Trophoblast cell (in vitro differentiated cells and primary cell): ENCODE measurements around the gene CENPM. TPM values are rescaled to one million over a fixed set of nuclear protein-coding genes. Genes with fewer than 3 reads are reported as not detected.

Experiments used
- DNase-seq, 2 donors: peaks; one replicate each; pipeline ENCODE4 v3.0.0-alpha.2; 2016
- H2AFZ ChIP-seq: 2 replicates; pipeline ENCODE4 v1.6.1; 2013; ENCODE audit warnings: low read length, moderate library complexity, mild to moderate bottlenecking; ENCODE audit not compliant: insufficient read depth, poor library complexity
- H2AK5ac ChIP-seq: 2 replicates; pipeline ENCODE4 v1.6.1; 2013; ENCODE audit warnings: mild to moderate bottlenecking, low read length
- H2BK120ac ChIP-seq: 2 replicates; pipeline ENCODE4 v1.6.1; 2013; ENCODE audit warnings: low read length, mild to moderate bottlenecking, moderate library complexity; ENCODE audit not compliant: insufficient read depth, poor library complexity
- H2BK12ac ChIP-seq: 2 replicates; pipeline ENCODE4 v1.6.1; 2013; ENCODE audit warnings: mild to moderate bottlenecking, low read length, moderate library complexity
- H2BK5ac ChIP-seq: 2 replicates; pipeline ENCODE4 v1.6.1; 2013; ENCODE audit warnings: low read length, low read depth, moderate library complexity, mild to moderate bottlenecking; ENCODE audit not compliant: poor library complexity
- H3K14ac ChIP-seq: 2 replicates; pipeline ENCODE4 v1.6.1; 2013; ENCODE audit warnings: mild to moderate bottlenecking, low read length
- H3K18ac ChIP-seq: 2 replicates; pipeline ENCODE4 v1.6.1; 2013; ENCODE audit warnings: mild to moderate bottlenecking, low read length
- H3K23ac ChIP-seq: 2 replicates; pipeline ENCODE4 v1.6.1; 2013; ENCODE audit warnings: low read length
- H3K27ac ChIP-seq: 2 replicates; pipeline ENCODE4 v1.5.1; 2013; ENCODE audit warnings: low read depth, mild to moderate bottlenecking, inconsistent platforms, low read length, moderate library complexity
- H3K27me3 ChIP-seq: 2 replicates; pipeline ENCODE4 v1.6.1; 2013; ENCODE audit warnings: inconsistent platforms, mild to moderate bottlenecking, low read length, moderate library complexity; ENCODE audit not compliant: insufficient read depth
- H3K36me3 ChIP-seq, 2 experiments: 1 replicate in 1 of 2; 2 replicates in 1 of 2; pipeline ENCODE4 v1.6.1; 2013; ENCODE audit warnings: low read length in 2 of 2, mild to moderate bottlenecking in 2 of 2, moderate library complexity in 1 of 2; ENCODE audit not compliant: insufficient read depth in 2 of 2, control insufficient read depth in 1 of 2
- H3K4ac ChIP-seq: 2 replicates; pipeline ENCODE4 v1.6.1; 2013; ENCODE audit warnings: low read depth, mild to moderate bottlenecking, low read length, moderate library complexity
- H3K4me1 ChIP-seq, 2 experiments: 1 replicate in 1 of 2; 2 replicates in 1 of 2; pipeline ENCODE4 v1.6.1; 2013; ENCODE audit warnings: low read length in 2 of 2, mild to moderate bottlenecking in 2 of 2, moderate library complexity in 1 of 2; ENCODE audit not compliant: insufficient read depth in 2 of 2, control insufficient read depth in 1 of 2
- H3K4me2 ChIP-seq: 2 replicates; pipeline ENCODE4 v1.6.1; 2013; ENCODE audit warnings: inconsistent platforms, mild to moderate bottlenecking, low read length, moderate library complexity
- H3K4me3 ChIP-seq: 2 replicates; pipeline ENCODE4 v1.5.1; 2013; ENCODE audit warnings: mild to moderate bottlenecking, low read depth, low read length, inconsistent platforms
- H3K79me1 ChIP-seq: one replicate; pipeline ENCODE4 v1.6.1; 2013; ENCODE audit warnings: low read length
- H3K79me2 ChIP-seq: 2 replicates; pipeline ENCODE4 v1.6.1; 2013; ENCODE audit warnings: low read length, mild to moderate bottlenecking; ENCODE audit not compliant: control insufficient read depth, insufficient read depth, poor library complexity
- H3K9ac ChIP-seq: 2 replicates; pipeline ENCODE4 v1.6.1; 2013; ENCODE audit warnings: mild to moderate bottlenecking, low read length
- H3K9me3 ChIP-seq: 2 replicates; pipeline ENCODE4 v1.6.1; 2013; ENCODE audit warnings: low read depth, mild to moderate bottlenecking, control low read depth, inconsistent platforms, low read length; ENCODE audit not compliant: insufficient read depth
- H4K12ac ChIP-seq: 2 replicates; pipeline ENCODE4 v1.6.1; 2013; ENCODE audit warnings: low read depth, mild to moderate bottlenecking, low read length, moderate library complexity
- H4K8ac ChIP-seq: 2 replicates; pipeline ENCODE4 v1.6.1; 2013; ENCODE audit warnings: low read depth, mild to moderate bottlenecking, low read length, moderate library complexity
- H4K91ac ChIP-seq: one replicate; pipeline ENCODE4 v1.6.1; 2013; ENCODE audit warnings: low read depth, mild to moderate bottlenecking, low read length, moderate library complexity
- WGBS: extraction: QIAGEN DNeasy Blood & Tissue Kit; methylation state at CpG from one replicate; pipeline ENCODE4 v1.1.7; 2013; ENCODE audit warnings: missing lambda C conversion rate; ENCODE audit not compliant: insufficient read length, insufficient coverage; ENCODE audit errors: extremely low coverage; 5-methylcytosine and 5-hydroxymethylcytosine counted together
- polyA plus RNA-seq: library from polyadenylated mRNA; stranded (reverse); fragments of 200-250 nt; gene quantifications from 2 replicates; pipeline ENCODE4 v1.2.3, GENCODE V29; 2013

The CENPM gene
- 17.4 and 17.7 TPM in 2 replicates for polyA plus RNA-seq

GRCh38 chr22:41946629-41947423 is at the start of gene CENPM:
TSS of gene CENPM (minus strand) at chr22:41947152. CDS start at chr22:41947076, 76 bp downstream.
- Histone ChIP-seq H3K14ac (peak within 1 kb of the TSS; percentile 69), H2AFZ (peak within 1 kb of the TSS; percentile 75), H4K8ac (peak within 1 kb of the TSS; percentile 41), H4K91ac (peak within 1 kb of the TSS; percentile 70), H3K27ac (peak within 1 kb of the TSS; percentile 23), H2BK120ac (no peak within 1 kb of the TSS), H3K27me3 (no peaks in the 10 kb centered on the region), H3K79me2 (no peaks in the 10 kb centered on the region), H3K9ac (peak within 1 kb of the TSS; percentile 70), H3K4me1 (peaks cover 8% of the 10 kb centered on the region in 2 experiments), H3K23ac (no peak within 1 kb of the TSS), H3K4ac (peak within 1 kb of the TSS; percentile 31), H2AK5ac (no peak within 1 kb of the TSS), H3K36me3 (peaks cover 14 to 17% of the 10 kb centered on the region in 2 experiments), H2BK12ac (peak within 1 kb of the TSS; percentile 60), H4K12ac (peak within 1 kb of the TSS; percentile 56), H3K4me2 (peak within 1 kb of the TSS; percentile 92), H3K18ac (peak within 1 kb of the TSS; percentile 63), H3K9me3 (no peaks in the 10 kb centered on the region), H3K79me1 (peaks cover 6% of the 10 kb centered on the region), H2BK5ac (peak within 1 kb of the TSS; percentile 5), H3K4me3 (peak within 1 kb of the TSS; percentile 91)
- no CpG with 5 or more reads among the region's 56 CpGs for WGBS
- DNase-seq, result peak; percentile 95 to 96

GRCh38 chr22:41995211-41995610 is 48.3 kb upstream of the CENPM start:
- H3K79me1 ChIP-seq, result no peaks in the 10 kb centered on the region
- no CpG with 5 or more reads among the region's 3 CpGs for WGBS
- H3K9me3 ChIP-seq, result no peaks in the 10 kb centered on the region
- no peaks in the 10 kb centered on the region for H3K27me3 ChIP-seq
- no peak overlapping the region for H2AFZ ChIP-seq
- no peak overlapping the region for H2BK5ac ChIP-seq
- H2BK120ac ChIP-seq, result no peak overlapping the region
- no peak for DNase-seq
- no peak overlapping the region for H4K91ac ChIP-seq
- H3K9ac ChIP-seq, result no peak overlapping the region
- no peak overlapping the region for H3K27ac ChIP-seq
- H3K18ac ChIP-seq, result no peak overlapping the region
- no peaks in the 10 kb centered on the region for H3K79me2 ChIP-seq
- H4K8ac ChIP-seq, result no peak overlapping the region
- H3K23ac ChIP-seq, result no peak overlapping the region
- no peak overlapping the region for H4K12ac ChIP-seq
- no peak overlapping the region for H2AK5ac ChIP-seq
- no peak overlapping the region for H2BK12ac ChIP-seq
- no peak overlapping the region for H3K14ac ChIP-seq
- no peaks in the 10 kb centered on the region for H3K4me1 ChIP-seq
- no peaks in the 10 kb centered on the region for H3K36me3 ChIP-seq
- no peak overlapping the region for H3K4ac ChIP-seq
- H3K4me3 ChIP-seq, result no peak overlapping the region
- H3K4me2 ChIP-seq, result no peak overlapping the region

GRCh38 chr22:41992496-41992895 is 45.5 kb upstream of the CENPM start:
- Histone ChIP-seq H2AK5ac (no peak overlapping the region), H3K18ac (no peak overlapping the region), H4K91ac (no peak overlapping the region), H3K9ac (no peak overlapping the region), H2BK12ac (no peak overlapping the region), H3K4me3 (no peak overlapping the region), H2BK120ac (no peak overlapping the region), H3K79me1 (no peaks in the 10 kb centered on the region), H3K79me2 (no peaks in the 10 kb centered on the region), H4K8ac (no peak overlapping the region), H3K36me3 (no peaks in the 10 kb centered on the region), H3K27me3 (no peaks in the 10 kb centered on the region), H3K23ac (no peak overlapping the region), H3K4me2 (no peak overlapping the region), H3K27ac (no peak overlapping the region), H3K9me3 (no peaks in the 10 kb centered on the region), H2AFZ (no peak overlapping the region), H4K12ac (no peak overlapping the region), H3K4ac (no peak overlapping the region), H3K4me1 (no peaks in the 10 kb centered on the region), H3K14ac (no peak overlapping the region), H2BK5ac (no peak overlapping the region)
- no CpG with 5 or more reads among the region's 5 CpGs for WGBS
- DNase-seq, result no peak

DNA sequence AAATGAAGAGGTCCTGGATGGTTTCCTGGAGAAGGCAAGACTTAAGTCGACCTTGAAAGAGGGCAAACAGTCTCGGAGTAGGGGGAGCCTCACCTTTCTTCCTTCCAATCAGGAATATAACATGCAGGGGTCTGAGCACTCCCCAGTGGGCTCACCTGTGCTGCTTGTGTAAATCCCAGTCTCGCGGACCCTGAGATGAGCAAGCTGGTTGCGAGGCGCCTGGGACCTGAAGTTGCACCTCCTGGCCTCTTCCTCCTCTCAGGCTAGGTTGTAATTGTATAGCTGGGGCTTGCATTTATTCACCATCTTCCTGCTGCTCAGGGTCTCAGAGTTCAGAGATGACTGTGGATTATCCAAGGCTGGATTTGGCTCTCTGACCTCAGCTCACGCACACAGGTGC is 44.2 kb upstream of the CENPM start:
- no peaks in the 10 kb centered on the region for H3K27me3 ChIP-seq
- H4K8ac ChIP-seq, result no peak overlapping the region
- no peak overlapping the region for H2BK12ac ChIP-seq
- no peak overlapping the region for H3K4me3 ChIP-seq
- no peak overlapping the region for H3K23ac ChIP-seq
- no peaks in the 10 kb centered on the region for H3K79me1 ChIP-seq
- no peak overlapping the region for H4K12ac ChIP-seq
- no peak overlapping the region for H3K18ac ChIP-seq
- no peaks in the 10 kb centered on the region for H3K9me3 ChIP-seq
- H2BK5ac ChIP-seq, result no peak overlapping the region
- H2BK120ac ChIP-seq, result no peak overlapping the region
- no peak overlapping the region for H3K27ac ChIP-seq
- no peak overlapping the region for H3K4ac ChIP-seq
- DNase-seq, result no peak
- H3K4me1 ChIP-seq, result no peaks in the 10 kb centered on the region
- H3K36me3 ChIP-seq, result no peaks in the 10 kb centered on the region
- H4K91ac ChIP-seq, result no peak overlapping the region
- WGBS, result no CpG with 5 or more reads among the region's 7 CpGs
- no peak overlapping the region for H2AFZ ChIP-seq
- no peak overlapping the region for H2AK5ac ChIP-seq
- no peak overlapping the region for H3K4me2 ChIP-seq
- H3K9ac ChIP-seq, result no peak overlapping the region
- H3K79me2 ChIP-seq, result no peaks in the 10 kb centered on the region
- H3K14ac ChIP-seq, result no peak overlapping the region
